SK-N-SH treated with all-trans-retinoic acid at 6 μM for 48 hours (cell line): ENCODE results near the gene CD3G.
A peak's percentile ranks its signal among the peaks of the same experiment; 100 is the strongest.
"Not testable (repeated sequence)": the region's sequence is repeated elsewhere in the genome, so short reads cannot be mapped to it uniquely, and the experiment has no call there.

Source experiments
- ATAC-seq: fragments of 200-7000 bp; cut with Tn5 transposase; 3 replicates; pipeline ENCODE4 v1.9.1; 2020; ENCODE audit warnings: mild to moderate bottlenecking, moderate library complexity
- BACH2 ChIP-seq: fragments of 250-450 bp; sonication (Bioruptor Pico); IDR thresholded peaks from 2 replicates; pipeline ENCODE4 v1.9.0; 2021; ENCODE audit warnings: mild to moderate bottlenecking, borderline replicate concordance
- GLIS3 ChIP-seq: fragments of 250-450 bp; sonication (Bioruptor Pico); IDR thresholded peaks from 2 replicates; pipeline ENCODE4 v1.5.0; 2020; ENCODE audit warnings: mild to moderate bottlenecking, moderate library complexity
- POU6F1 ChIP-seq: fragments of 250-450 bp; sonication (Bioruptor Pico); IDR thresholded peaks from 2 replicates; pipeline ENCODE4 v1.8.0; 2021; ENCODE audit warnings: low read depth, mild to moderate bottlenecking, moderate library complexity, borderline replicate concordance
- ZNF8 ChIP-seq: fragments of 450-650 bp; formaldehyde crosslinking; IDR thresholded peaks from 2 replicates; pipeline ENCODE4 v1.5.0; 2020; ENCODE audit warnings: mild to moderate bottlenecking, moderate library complexity

Gene CD3G

GRCh38 chr11:118401880-118402590 lies 57.9 kb downstream of the CD3G start:
- TF ChIP-seq ZNF8 (CRISPR knock-in tag) (no peak), GLIS3 (CRISPR knock-in tag) (no peak), POU6F1 (CRISPR knock-in tag) (no peak), BACH2 (CRISPR knock-in tag) (no peak)
- ATAC-seq, result peak; percentile 64

- ATAC-seq, result not testable (repeated sequence)
Observed at GRCh38 chr11:118402594-118402993, 58.5 kb downstream of the CD3G start.
